ENCODE data around the gene CCDC85B. TPM values are rescaled to one million over a fixed set of nuclear protein-coding genes. Genes with fewer than 3 reads are reported as not detected.

Gene CCDC85B
- total and polyA plus RNA-seq, 2 of the 8 experiments (the other 6 are each of a cell fraction or from before 2014, with no cell fraction given): 19.8 to 30.8 TPM

GRCh38 chr11:65890324-65891218 is at the start of gene CCDC85B (continued):
- TF ChIP-seq KDM5A (IDR thresholded peaks at IDR 0.05; ENCODE audit: low read length) (no peak), SIN3A (conservative IDR thresholded peaks at IDR 0.05 in 1 of 2, IDR thresholded peaks at IDR 0.05 in 1 of 2; ENCODE audit: low read depth in 1 of 2, low read length in 2 of 2) (no peak; a peak in 1 of 4 replicates), YY1 (IDR thresholded peaks at IDR 0.05; ENCODE audit: low read depth, low read length) (0 out of 2 replicates have a peak, but pooled peaks have one; percentile 11), FOSL1 (IDR thresholded peaks at IDR 0.05; ENCODE audit: insufficient read depth, low read depth, low read length) (no peak), TAF1 (IDR thresholded peaks at IDR 0.05; ENCODE audit: low read depth, low read length) (peak; percentile 77), BRCA1 (IDR thresholded peaks at IDR 0.05; ENCODE audit: low read depth, low read length) (no peak), ZNF274 (IDR thresholded peaks at IDR 0.05; ENCODE audit: borderline replicate concordance, extremely low read depth, low read length) (no peak), KDM4A (IDR thresholded peaks at IDR 0.05; ENCODE audit: low read depth, low read length, severe bottlenecking) (peak; percentile 73), RBBP5 (IDR thresholded peaks at IDR 0.05; ENCODE audit: borderline replicate concordance, low read depth, low read length) (peak; percentile 42; the same call in 1 of the 2 replicates), USF2 (IDR thresholded peaks at IDR 0.05; ENCODE audit: low read length) (no peak), JUND (IDR thresholded peaks at IDR 0.05; ENCODE audit: low read length) (no peak), SIRT6 (IDR thresholded peaks at IDR 0.05; ENCODE audit: low read length) (no peak), PHF8 (conservative IDR thresholded peaks at IDR 0.05; ENCODE audit: low read depth, low read length) (peak; percentile 81), NANOG (IDR thresholded peaks at IDR 0.05; ENCODE audit: insufficient read depth, low read depth, low read length, poor library complexity, severe bottlenecking) (no peak), POLR2AphosphoS5 (IDR thresholded peaks at IDR 0.05; ENCODE audit: low read depth, low read length) (peak; percentile 68), SUZ12 (IDR thresholded peaks at IDR 0.05; ENCODE audit: low read length) (no peak), ASH2L (IDR thresholded peaks at IDR 0.05; ENCODE audit: low read length) (no peak), CREB1 (IDR thresholded peaks at IDR 0.05) (peak; percentile 32; the same call in 1 of the 2 replicates), ATF2 (IDR thresholded peaks at IDR 0.05; ENCODE audit: low read length) (no peak), E2F6 (IDR thresholded peaks at IDR 0.05) (peak; percentile 65)

Data from H1 (cell line).